CD1c-positive myeloid dendritic cell (primary cell): ENCODE data around the gene GPT2.
"Not testable (repeated sequence)": the region's sequence is repeated elsewhere in the genome, so short reads cannot be mapped to it uniquely, and the experiment has no call there.

Experiments used
- DNase-seq: peaks from one replicate; pipeline ENCODE4 v3.0.0-alpha.2; 2016; ENCODE audit errors: extremely low spot score

GPT2 gene

GRCh38 chr16:46862555-46863447 is 21.4 kb upstream of the GPT2 start:
- no peak for DNase-seq

DNA sequence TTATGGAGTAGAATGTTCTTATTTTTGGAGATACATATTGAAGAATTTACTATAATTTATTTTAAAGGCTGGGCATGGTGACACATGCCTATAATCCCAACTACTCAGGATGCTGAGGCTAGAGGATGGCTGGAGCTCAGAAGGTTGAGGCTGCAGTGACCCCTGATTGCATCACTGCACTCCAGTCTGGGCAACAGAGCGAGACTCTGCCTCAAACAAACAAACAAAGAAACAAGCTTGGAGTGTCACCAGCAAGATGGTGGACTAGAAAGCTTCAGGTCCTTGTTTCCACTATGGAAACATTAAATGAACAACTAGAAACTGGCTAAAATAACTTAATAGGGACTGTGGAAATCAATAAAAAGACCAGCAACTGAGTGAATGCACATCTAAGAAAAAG is 17.9 kb upstream of the GPT2 start:
- DNase-seq = no peak

DNA sequence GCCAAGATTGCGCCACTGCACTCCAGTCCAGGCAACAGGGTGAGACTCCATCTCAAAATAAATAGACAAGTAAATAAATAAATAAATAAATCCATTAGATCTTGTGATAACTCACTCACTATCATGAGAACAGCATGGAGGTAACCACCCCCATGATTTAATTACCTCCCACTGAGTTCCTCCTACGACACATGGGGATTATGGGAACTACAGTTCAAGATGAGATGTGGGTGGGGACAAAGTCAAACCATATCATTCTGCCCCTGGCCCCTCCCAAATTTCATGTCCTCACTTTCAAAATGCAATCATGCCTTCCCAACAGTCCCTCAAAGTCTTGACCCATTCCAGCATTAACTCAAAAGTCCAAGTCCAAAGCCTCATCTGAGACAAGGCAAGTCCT is 16.7 kb upstream of the GPT2 start:
- DNase-seq = not testable (repeated sequence)

DNA sequence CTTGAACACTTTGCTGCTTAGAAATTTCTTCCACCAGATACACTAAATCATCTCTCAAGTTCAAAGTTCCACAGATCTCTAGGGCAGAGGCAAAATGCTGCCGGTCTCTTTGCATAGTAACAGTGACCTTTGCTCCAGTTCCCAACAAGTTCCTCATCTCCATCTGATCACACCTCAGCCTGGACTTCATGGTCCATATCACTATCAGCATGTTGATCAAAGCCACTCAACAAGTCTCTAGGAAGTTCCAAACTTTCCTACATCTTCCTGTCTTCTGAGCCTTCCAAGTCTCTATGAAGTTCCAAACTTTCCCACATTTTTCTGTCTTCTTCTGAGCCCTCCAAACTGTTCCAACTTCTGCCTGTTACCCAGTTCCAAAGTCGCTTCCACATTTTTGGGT is 15.3 kb upstream of the GPT2 start:
- not testable (repeated sequence) for DNase-seq

DNA sequence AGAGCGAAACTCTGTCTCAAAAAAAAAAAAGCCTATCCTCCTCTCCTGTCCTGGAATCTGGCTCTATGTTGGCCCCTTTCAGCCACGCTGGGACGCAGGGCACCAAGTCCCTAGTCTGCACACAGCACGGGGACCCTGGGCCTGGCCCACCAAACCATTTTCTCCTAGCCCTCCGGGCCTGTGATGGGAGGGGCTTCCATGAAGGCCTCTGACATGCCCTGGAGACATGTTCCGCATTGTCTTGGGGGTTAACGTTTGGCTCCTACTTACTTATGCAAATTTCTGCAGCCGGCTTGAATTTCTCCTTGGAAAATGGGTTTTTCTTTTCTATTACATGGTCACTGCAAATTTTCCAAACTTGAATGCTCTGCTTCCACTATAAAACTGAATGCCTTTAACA is 12.6 kb upstream of the GPT2 start:
- no peak for DNase-seq

GRCh38 chr16:46873201-46873600 is 11.0 kb upstream of the GPT2 start:
- DNase-seq = no peak

- no peak for DNase-seq
Measured at GRCh38 chr16:46875243-46875642, 8.9 kb upstream of the GPT2 start.

DNA sequence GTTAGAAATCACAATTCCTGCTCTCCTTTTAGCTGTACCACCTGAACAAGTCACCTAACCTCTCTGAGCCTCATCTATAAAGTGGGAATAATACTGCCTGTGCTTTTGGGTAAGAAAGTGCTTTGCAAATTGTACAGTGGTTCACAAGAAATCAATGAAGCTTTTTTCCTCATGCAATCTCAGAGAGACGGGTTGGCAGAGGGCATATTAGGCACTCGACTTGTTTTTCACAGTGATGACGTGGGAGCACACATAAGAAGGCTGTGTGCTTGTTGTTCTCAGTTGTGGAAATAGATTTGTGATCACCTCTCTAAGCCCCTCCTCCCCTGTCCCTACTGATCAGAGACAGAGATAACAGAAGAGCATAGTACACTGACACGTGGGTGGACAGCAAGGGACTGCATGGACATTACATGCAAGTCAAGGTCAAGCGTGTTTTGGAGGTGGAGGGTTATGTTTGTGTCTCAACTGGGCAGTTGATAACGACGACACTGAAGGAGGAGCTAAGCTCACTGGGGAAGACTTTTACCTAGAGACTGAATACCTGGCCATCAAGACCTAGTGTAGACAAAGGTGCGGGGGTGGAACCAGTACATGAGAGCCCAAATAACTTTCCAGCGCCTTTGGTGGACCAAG is 1.7 kb upstream of the GPT2 start:
- DNase-seq = no peak

GRCh38 chr16:46882940-46883307 is 1.2 kb upstream of the GPT2 start:
- DNase-seq = no peak

- DNase-seq = no peak
Measured at GRCh38 chr16:46883353-46883689, 841 bp upstream of the GPT2 start.

DNA sequence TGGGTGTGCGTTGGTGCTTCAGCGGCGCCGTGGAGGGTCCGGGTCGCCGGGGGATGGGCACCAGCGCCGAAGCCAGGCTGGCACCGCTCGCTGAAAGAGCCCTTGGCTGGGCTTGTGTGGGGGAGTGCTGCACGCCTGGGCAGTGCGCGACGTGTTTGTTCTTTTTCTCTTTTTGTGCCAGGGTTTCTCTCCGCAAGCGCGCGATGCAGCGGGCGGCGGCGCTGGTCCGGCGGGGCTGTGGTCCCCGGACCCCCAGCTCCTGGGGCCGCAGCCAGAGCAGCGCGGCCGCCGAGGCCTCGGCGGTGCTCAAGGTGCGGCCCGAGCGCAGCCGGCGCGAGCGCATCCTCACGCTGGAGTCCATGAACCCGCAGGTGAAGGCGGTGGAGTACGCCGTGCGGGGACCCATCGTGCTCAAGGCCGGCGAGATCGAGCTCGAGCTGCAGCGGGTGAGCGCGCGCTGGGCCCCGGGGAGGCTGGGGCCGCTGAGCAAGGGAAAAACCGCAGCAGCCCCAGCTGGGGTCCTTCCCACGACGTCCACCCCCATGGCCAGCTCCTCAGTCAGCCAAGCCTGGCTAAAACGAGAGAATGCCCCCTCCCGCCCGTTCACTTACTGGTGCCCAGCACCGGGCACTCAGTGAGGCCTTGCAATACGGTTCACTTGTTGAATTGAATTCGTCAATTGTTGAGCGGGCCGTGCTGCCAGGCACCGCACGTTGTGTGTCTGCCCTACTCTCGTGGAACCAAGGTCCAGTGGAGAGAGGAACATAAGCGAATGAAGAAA is 541 bp downstream of the GPT2 start:
- peak; percentile 35 for DNase-seq

- DNase-seq = no peak
Measured at GRCh38 chr16:46885960-46886763, 2.0 kb downstream of the GPT2 start.

GRCh38 chr16:46886764-46887523 is 2.8 kb downstream of the GPT2 start:
- DNase-seq = no peak

- DNase-seq = no peak
Measured at GRCh38 chr16:46887524-46887854, 3.3 kb downstream of the GPT2 start.

DNA sequence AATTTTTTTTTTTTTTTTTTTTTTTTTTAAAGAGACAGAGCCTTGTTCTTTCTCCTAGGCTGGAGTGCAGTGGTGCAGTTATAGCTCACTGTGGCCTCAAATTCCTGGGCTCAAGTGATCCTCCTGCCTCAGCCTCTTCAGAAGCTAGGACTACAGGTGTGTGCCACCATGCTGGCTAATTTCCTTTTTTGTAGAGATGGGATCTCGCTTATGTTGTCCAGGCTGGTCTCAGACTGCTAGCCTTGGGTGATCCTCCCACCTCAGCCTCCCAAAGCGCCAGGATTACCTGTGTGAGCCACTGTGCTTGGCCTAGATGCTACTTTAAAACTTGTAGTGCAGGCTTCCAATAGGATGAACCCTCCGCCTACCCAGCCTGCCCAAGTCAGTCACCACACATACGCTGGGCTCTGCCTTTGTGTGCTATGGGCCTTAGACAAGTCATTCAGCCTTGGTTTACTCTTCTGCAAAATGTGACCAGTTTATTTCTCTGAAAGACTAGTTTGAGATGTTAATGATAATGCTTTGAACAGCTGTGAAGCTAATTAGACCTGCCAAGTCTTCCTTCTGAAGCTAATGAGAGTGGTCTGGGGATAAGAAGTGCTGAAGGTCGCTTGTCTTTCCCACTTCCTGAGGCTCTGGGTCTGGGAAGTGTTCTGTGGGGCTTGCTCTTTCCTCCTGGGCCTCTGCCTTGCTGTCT is 5.2 kb downstream of the GPT2 start:
- no peak for DNase-seq

GRCh38 chr16:46889942-46890300 is 5.8 kb downstream of the GPT2 start:
- DNase-seq = no peak

DNA sequence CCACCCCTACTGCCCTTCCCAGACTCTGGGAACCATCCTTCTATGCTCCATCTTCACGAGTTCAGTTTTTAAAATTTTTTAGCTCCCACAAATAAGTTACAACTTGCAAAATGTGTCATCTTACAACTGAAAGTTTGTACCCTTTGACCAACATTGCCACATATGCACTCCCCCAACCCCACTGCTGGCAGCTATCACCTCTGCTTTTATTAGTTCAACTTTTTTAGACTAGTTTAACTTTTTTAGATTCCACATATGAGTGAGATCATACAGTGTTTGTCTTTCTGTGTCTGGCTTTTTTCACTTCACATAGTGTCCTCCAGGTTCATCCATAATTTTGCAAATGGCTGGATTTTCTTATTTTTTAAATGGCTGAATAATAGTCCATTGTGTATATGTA is 7.7 kb downstream of the GPT2 start:
- no peak for DNase-seq

DNA sequence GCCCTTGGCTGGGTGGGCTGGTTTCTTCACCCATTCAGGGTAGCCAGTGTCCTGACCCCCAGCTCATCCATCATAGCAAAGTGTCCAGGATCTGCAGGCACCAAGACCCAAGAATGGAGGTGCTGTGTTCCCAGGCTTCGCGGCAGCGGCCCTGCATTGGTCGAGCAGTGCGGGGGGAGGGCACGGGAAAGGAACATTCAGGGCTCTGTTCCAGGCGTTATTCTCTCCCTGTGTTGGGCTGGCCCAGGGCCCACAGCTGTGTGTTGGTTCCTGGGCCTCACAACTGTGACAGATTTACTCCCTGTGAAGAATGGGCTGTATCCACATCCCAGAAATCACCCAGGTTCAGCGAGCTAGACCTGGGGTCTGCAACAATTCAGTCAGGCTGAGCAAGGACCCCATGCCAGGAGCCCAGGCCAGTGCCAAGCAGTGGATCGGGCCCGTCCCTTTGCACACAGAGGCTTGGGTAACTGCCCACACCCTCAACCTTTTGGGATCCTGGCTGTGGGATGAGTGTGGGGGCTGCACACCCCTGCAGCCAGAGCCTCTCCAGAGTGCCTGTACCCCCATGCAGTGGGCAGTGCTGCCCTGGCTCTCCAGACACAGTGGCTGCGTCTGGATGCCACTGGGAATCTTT is 10.0 kb downstream of the GPT2 start:
- no peak for DNase-seq

DNA sequence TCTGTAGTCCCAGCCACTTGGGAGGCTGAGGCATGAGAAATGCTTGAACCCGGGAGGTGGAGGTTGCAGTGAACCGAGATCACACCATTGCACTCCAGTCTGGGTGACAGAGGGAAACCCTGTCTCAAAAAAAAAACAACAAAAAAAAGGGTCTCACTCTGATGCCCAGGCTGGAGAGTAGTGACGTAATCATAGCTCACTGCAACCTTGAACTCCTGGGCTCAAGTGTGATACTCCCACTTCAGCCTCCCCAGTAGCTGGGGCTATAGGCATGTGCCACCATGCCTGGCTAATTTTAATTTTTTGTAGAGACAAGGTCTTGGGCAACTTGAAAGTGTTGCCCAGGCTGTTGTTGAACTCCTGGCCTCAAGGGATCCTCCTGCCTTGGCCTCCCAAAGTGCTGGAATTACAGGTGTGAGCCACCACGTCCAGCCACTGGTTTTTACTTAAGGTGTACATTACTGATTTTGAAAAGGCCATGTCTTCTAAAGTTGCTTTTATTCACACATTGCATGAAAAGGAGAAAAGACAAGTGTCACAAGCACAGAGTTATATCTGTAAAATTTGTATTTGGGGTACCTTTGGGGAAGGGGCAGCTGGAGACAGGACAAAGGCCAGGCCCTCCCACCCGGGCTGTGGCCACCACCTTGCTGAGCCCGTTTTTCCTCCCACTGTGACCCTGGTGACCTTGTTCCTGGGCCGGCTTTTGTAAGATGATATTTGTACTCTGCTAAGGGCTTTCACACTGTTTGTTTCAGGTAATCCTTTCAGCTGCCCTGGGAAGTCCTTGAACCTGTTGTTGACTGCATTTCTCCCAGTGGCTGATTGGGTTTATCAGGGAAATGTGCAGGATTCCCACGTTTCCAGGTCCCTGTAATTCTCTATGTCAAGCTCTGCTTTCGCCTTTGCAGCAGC is 11.5 kb downstream of the GPT2 start:
- no peak for DNase-seq
